Epithelial cell of proximal tubule (primary cell): ENCODE measurements around the gene OR52K2. TPM values are rescaled to one million over a fixed set of nuclear protein-coding genes. Genes with fewer than 3 reads are reported as not detected.
"Not testable (repeated sequence)": the region's sequence is repeated elsewhere in the genome, so short reads cannot be mapped to it uniquely, and the experiment has no call there.

Experiments
- DNase-seq: peaks from one replicate; pipeline ENCODE4 v3.0.0-alpha.2; 2011; ENCODE audit warnings: low read depth
- H3K4me3 ChIP-seq: 2 replicates; pipeline ENCODE4 v1.5.1; 2011; ENCODE audit warnings: low read depth, mild to moderate bottlenecking, low read length
- total RNA-seq: library from RNA; depleted of rRNA; stranded (reverse); fragments of >200 nt; gene quantifications from 2 replicates; pipeline ENCODE4 v1.2.3, GENCODE V29; 2015
- TF ChIP-seq, protein P1 (sequence below): conservative IDR thresholded peaks from 2 replicates; pipeline ENCODE4 v1.5.1; 2012; ENCODE audit warnings: low read depth, mild to moderate bottlenecking, low read length

OR52K2 gene
- total RNA-seq, 1 donor from 2014 or later, result not detected

DNA sequence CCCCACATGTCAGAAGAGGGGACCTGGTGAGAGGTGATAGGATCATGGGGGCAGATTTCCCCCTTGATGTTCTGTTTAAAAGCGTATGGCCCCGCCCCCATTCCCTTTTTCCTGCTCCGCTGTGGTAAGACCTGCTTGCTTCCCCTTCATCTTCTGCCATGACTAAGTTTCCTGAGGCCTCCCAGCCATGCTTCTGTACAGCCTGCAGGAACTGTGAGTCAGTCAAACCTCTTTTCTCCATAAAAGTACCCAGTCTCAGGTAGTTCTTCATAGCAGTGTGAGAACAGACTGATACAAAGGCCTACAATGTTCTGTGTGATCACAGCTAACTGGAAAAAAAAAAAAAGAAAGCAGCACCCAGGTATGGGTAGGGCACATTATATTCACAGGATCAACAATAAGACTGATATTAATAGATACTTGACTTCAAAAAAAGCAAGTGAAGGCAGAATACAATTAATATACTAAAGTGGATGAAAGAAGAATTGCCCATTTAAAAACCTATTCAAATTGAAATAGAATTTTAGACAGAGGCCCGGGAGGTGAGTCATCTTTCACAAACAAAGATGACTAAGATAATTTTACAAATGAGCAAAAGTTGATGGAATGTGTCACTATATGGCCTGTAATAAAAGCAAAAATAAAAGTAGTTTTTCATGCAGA lies 31.6 kb downstream of the OR52K2 start:
- DNase-seq, result no peak
- TF ChIP-seq, protein P1, sequence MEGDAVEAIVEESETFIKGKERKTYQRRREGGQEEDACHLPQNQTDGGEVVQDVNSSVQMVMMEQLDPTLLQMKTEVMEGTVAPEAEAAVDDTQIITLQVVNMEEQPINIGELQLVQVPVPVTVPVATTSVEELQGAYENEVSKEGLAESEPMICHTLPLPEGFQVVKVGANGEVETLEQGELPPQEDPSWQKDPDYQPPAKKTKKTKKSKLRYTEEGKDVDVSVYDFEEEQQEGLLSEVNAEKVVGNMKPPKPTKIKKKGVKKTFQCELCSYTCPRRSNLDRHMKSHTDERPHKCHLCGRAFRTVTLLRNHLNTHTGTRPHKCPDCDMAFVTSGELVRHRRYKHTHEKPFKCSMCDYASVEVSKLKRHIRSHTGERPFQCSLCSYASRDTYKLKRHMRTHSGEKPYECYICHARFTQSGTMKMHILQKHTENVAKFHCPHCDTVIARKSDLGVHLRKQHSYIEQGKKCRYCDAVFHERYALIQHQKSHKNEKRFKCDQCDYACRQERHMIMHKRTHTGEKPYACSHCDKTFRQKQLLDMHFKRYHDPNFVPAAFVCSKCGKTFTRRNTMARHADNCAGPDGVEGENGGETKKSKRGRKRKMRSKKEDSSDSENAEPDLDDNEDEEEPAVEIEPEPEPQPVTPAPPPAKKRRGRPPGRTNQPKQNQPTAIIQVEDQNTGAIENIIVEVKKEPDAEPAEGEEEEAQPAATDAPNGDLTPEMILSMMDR, result no peak

DNA sequence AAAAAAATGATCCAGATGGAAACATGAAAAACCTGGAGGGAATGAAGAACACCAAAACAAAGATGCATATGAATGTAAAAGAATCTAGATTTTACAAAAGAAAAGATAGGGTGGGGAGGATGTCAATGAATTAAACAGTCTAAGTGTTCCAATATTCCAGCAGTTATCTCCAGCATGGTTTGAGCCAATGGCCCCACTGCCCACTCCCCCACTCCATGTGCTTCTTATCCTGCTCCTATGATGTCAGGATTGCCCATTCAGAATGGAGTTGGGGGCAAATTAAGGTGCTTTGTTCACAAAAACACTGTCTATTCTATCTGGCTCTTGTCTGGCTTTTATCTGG lies 32.1 kb downstream of the OR52K2 start:
- no peak for DNase-seq
- TF ChIP-seq, protein P1, result no peak
- no peak overlapping the region for H3K4me3 ChIP-seq

More for the DNA sequence above, 31.6 kb downstream of the OR52K2 start:
- H3K4me3 ChIP-seq, result no peak overlapping the region

DNA sequence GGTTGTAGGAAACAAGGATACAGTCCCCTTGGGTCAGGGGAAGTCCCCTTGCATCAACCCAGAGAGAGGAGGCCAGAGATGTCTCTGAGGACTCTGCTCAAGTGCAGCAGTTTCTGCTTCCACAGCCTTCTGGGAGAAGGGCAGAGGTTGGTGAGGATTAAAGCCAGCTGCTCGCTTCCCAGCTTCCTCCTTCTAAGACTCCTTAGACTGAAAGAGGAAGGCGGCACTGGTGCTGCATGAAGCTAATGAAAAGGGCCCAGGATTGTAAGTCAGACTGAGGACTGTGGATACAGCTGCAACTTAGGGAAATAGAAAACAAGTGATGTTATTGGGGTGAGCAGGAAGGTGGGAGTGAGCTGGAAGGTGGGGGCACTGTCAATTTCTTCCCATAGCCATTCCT lies 33.4 kb downstream of the OR52K2 start, which contains the start of gene OR52K1:
Gene OR52K1 (plus strand): TSS at position 202 of the 400 bp plus-strand sequence. CDS start 6,255 bp downstream, outside the sequence.
- TF ChIP-seq, protein P1, result no peak
- DNase-seq, result no peak
- H3K4me3 ChIP-seq, result no peak within 1 kb of the TSS

DNA sequence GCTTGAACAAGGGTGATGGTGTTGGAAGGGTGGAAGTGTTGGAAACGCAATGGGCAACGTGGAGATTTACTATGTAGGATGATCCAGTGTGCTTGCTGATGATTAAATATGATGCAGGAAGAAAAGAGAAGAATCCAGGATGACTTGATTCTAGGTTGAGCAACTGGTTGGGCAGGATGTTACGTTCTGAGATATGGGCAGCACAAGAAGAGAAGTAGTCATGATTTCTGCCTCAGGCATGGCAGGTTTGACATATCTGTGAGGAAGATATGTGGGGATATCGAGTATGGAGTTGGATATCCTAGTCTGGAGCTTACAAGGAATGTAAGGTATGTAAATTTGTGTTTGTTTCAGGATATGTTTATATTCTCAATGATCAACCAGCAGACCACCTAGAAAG lies 35.2 kb downstream of the OR52K2 start:
- H3K4me3 ChIP-seq, result no peak overlapping the region
- no peak for DNase-seq
- TF ChIP-seq, protein P1, result no peak

DNA sequence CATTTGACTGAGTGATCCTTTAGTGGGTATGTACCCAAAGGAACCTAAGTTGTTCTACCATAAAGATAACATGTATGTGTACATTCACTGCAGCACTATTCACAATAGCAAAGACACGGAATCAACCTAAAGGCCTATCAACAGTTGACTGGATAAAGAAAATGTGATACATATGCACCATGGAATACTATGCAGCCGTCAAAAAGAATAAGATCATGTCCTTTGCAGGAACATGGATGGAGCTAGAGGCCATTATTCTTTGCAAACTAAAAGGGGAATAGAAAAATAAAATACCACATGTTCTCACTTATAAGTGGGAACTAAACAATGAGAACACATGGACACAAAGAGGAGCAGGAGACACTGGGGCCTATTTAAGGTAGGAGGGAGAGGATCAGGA lies 42.3 kb downstream of the OR52K2 start:
- DNase-seq, H3K4me3 ChIP-seq: not testable (repeated sequence)

DNA sequence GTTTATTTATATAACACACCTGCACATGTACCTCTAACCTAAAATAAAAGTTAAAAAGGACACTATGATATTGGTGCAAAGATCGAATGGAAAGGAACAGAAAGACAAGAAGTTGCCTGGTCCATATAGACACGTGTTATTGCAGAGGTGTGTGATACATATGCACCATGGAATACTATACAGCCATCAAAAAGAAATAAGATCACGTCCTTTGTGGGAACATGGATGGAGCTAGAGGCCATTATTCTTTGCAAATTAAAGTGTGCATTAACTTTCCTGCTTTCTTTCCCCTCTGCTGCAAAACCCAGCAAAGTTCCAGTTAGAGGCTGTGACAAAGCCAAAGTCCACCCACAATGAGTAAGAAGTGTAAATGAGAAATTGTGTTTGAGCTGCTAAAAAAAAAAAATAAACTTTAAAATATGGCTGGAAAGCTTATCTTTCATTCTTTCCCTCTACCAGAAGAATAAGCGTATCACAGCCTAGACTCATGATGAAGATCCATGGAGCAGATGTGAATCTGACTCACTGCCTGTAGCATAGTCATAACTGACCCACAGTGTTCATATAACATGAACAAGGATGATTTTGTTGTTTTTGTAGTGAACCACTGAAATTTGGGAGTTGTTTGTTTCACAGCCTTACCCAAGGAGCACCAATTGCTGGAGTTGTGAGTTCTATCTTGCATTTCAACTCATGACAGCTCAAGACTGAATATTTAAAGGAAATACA lies 42.9 kb downstream of the OR52K2 start:
- DNase-seq, result no peak
- H3K4me3 ChIP-seq, result no peak overlapping the region
- TF ChIP-seq, protein P1, result no peak

DNA sequence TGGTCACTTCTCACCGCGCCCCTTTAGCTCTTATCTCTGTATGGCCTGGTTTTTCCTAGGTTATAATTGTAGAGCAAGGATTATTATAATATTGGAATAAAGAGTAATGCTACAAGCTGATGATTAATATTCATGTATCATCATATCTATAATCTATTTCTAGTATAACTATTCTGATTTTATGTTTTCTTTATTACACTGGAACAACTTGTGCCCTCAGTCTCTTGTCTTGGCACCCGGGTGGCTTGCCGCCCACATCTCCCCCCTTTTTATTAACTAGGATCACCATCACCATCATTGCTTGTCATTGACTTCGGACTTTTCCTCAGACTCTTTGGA lies 44.4 kb downstream of the OR52K2 start:
- no peak for DNase-seq
- no peak overlapping the region for H3K4me3 ChIP-seq
- TF ChIP-seq, protein P1, result no peak
